Bronchial epithelial cell (primary cell): ENCODE results near the gene DNAH5. TPM values are rescaled to one million over a fixed set of nuclear protein-coding genes. Genes with fewer than 3 reads are reported as not detected.

ENCODE experiments used
- DNase-seq: peaks from one replicate; pipeline ENCODE4 v3.0.0-alpha.2; 2010; ENCODE audit warnings: low read depth
- FAIRE-seq: peaks from 2 replicates; lab custom pipeline; 2011; peaks lifted over from hg19 to GRCh38; lab: Jason Lieb, UNC
- H3K27me3 ChIP-seq: 2 replicates; pipeline ENCODE4 v1.5.1; 2011; ENCODE audit warnings: low read length; ENCODE audit not compliant: control insufficient read depth, insufficient read depth
- H3K36me3 ChIP-seq: 2 replicates; pipeline ENCODE4 v1.5.1; 2011; ENCODE audit warnings: low read length; ENCODE audit not compliant: control insufficient read depth, insufficient read depth
- H3K4me3 ChIP-seq: 2 replicates; pipeline ENCODE4 v1.5.1; 2011; ENCODE audit warnings: mild to moderate bottlenecking, low read depth, low read length, control low read depth
- total RNA-seq: library from RNA; depleted of rRNA; stranded (reverse); fragments of >200 nt; gene quantifications from 2 replicates; pipeline ENCODE4 v1.2.1, GENCODE V29; 2014
- TF ChIP-seq, protein P1 (sequence below): IDR thresholded peaks from 2 replicates; pipeline ENCODE4 v1.5.1; 2011; ENCODE audit warnings: mild to moderate bottlenecking, moderate library complexity, low read length, control low read depth, inconsistent platforms; ENCODE audit not compliant: insufficient read depth, severe bottlenecking

Gene DNAH5
- total RNA-seq, 1 donor from 2014 or later = under 0.01 TPM

- Histone ChIP-seq H3K4me3 (no peak overlapping the region), H3K27me3 (no peaks in the 10 kb centered on the region), H3K36me3 (no peaks in the 10 kb centered on the region)
- TF ChIP-seq, protein P1, sequence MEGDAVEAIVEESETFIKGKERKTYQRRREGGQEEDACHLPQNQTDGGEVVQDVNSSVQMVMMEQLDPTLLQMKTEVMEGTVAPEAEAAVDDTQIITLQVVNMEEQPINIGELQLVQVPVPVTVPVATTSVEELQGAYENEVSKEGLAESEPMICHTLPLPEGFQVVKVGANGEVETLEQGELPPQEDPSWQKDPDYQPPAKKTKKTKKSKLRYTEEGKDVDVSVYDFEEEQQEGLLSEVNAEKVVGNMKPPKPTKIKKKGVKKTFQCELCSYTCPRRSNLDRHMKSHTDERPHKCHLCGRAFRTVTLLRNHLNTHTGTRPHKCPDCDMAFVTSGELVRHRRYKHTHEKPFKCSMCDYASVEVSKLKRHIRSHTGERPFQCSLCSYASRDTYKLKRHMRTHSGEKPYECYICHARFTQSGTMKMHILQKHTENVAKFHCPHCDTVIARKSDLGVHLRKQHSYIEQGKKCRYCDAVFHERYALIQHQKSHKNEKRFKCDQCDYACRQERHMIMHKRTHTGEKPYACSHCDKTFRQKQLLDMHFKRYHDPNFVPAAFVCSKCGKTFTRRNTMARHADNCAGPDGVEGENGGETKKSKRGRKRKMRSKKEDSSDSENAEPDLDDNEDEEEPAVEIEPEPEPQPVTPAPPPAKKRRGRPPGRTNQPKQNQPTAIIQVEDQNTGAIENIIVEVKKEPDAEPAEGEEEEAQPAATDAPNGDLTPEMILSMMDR = no peak
- no peak for FAIRE-seq
- DNase-seq = peak; percentile 82
Observed at GRCh38 chr5:13739479-13739878, 205.0 kb downstream of the DNAH5 start.

DNA sequence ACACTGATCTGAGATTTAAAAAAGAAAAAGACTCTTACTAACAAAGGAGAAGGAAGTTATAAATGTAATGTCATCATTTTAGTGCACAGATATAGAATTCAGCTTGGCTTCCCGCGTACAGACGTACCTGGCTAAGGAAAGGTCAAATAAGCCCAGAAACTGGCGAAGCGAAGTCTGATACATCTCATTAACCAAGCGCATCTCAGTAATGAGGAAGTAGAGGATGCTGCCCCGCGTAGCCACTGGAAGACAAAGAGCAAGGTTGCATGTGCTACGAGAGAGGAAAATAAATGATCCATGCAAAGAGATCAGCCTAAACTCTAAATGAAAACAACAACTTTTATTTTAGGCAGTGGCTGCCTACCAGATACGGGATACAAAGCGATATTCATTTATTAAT is 208.8 kb downstream of the DNAH5 start:
- Histone ChIP-seq H3K27me3 (no peaks in the 10 kb centered on the region), H3K36me3 (no peaks in the 10 kb centered on the region), H3K4me3 (no peak overlapping the region)
- TF ChIP-seq, protein P1 = no peak
- FAIRE-seq (no peak), DNase-seq (no peak)

GRCh38 chr5:13731121-13731628 is 213.3 kb downstream of the DNAH5 start:
- no peak for FAIRE-seq
- Histone ChIP-seq H3K27me3 (no peaks in the 10 kb centered on the region), H3K36me3 (no peaks in the 10 kb centered on the region), H3K4me3 (no peak overlapping the region)
- TF ChIP-seq, protein P1 = no peak
- peak; percentile 3 for DNase-seq

GRCh38 chr5:13708906-13709305 is 235.6 kb downstream of the DNAH5 start:
- H3K4me3 ChIP-seq = no peak overlapping the region
- H3K27me3 ChIP-seq = no peaks in the 10 kb centered on the region
- TF ChIP-seq, protein P1 = no peak
- H3K36me3 ChIP-seq = no peaks in the 10 kb centered on the region
- FAIRE-seq = no peak
- no peak for DNase-seq

GRCh38 chr5:13708432-13708831 is 236.1 kb downstream of the DNAH5 start:
- Histone ChIP-seq H3K4me3 (no peak overlapping the region), H3K36me3 (no peaks in the 10 kb centered on the region), H3K27me3 (no peaks in the 10 kb centered on the region)
- no peak for DNase-seq
- TF ChIP-seq, protein P1 = no peak
- no peak for FAIRE-seq

GRCh38 chr5:13704396-13704795 is 240.1 kb downstream of the DNAH5 start:
- TF ChIP-seq, protein P1 = no peak
- FAIRE-seq = peak; percentile 18
- no peak overlapping the region for H3K4me3 ChIP-seq
- DNase-seq = no peak
- H3K36me3 ChIP-seq = no peaks in the 10 kb centered on the region
- no peaks in the 10 kb centered on the region for H3K27me3 ChIP-seq
